ENCODE data around the gene PITHD1. TPM values are rescaled to one million over a fixed set of nuclear protein-coding genes. Genes with fewer than 3 reads are reported as not detected.

The PITHD1 gene
- total and polyA plus RNA-seq, 10 of the 15 experiments (the other 5 are each of a cell fraction or from before 2014, with no cell fraction given), result 23.7 to 82.2 (median 67.0) TPM

Other genes with a start within 250 kb of the PITHD1 start
Only the 7 nearest of the 11 such genes appear.
- 2,159 and 2,394 TPM in 2 replicates for gene RPL11, start 86.6 kb upstream of the PITHD1 start, total RNA-seq (2014; rRNA removed)
- 3,824 and 3,837 TPM in 2 replicates for gene RPL11, start 86.6 kb upstream of the PITHD1 start, total RNA-seq (2014; rRNA removed; fragmentation: Illumina TruSeq; extraction: Trizol)
- gene RPL11, start 86.6 kb upstream of the PITHD1 start, total RNA-seq (2021), result 1,753 and 1,779 TPM in 2 replicates
- gene RPL11, start 86.6 kb upstream of the PITHD1 start, polyA plus RNA-seq (2011; rRNA removed), result 2,789 and 3,603 TPM in 2 replicates
- 4,611 and 5,379 TPM in 2 replicates for gene RPL11, start 86.6 kb upstream of the PITHD1 start, polyA plus RNA-seq (2014; fragmentation: Illumina TruSeq; extraction: Trizol)
- gene RPL11, start 86.6 kb upstream of the PITHD1 start, polyA plus RNA-seq (2014; fragmentation: Nextera tagmentation; extraction: Ambion mirVana), result 1,000 to 10,000 TPM; 2,510 to 2,532 TPM
- 3,466 and 3,676 TPM in 2 replicates for gene RPL11, start 86.6 kb upstream of the PITHD1 start, polyA plus RNA-seq (2014; rRNA removed)
- gene RPL11, start 86.6 kb upstream of the PITHD1 start, polyA plus RNA-seq (2016; fragmentation: Nextera tagmentation; extraction: Ambion mirVana), result 1,000 to 10,000 TPM in 1 of 2 experiments, 100 to 1,000 TPM in 1; 968 to 1,082 TPM
- 31.3 and 31.8 TPM in 2 replicates for gene ELOA, start 34.9 kb upstream of the PITHD1 start, total RNA-seq (2014; rRNA removed)
- gene ELOA, start 34.9 kb upstream of the PITHD1 start, total RNA-seq (2014; rRNA removed; fragmentation: Illumina TruSeq; extraction: Trizol), result 44.2 and 47.9 TPM in 2 replicates
- 46.2 and 46.6 TPM in 2 replicates for gene ELOA, start 34.9 kb upstream of the PITHD1 start, total RNA-seq (2021)
- 23.5 and 25.7 TPM in 2 replicates for gene ELOA, start 34.9 kb upstream of the PITHD1 start, polyA plus RNA-seq (2011; rRNA removed)
- gene ELOA, start 34.9 kb upstream of the PITHD1 start, polyA plus RNA-seq (2014; fragmentation: Illumina TruSeq; extraction: Trizol), result 56.4 and 63.3 TPM in 2 replicates
- gene ELOA, start 34.9 kb upstream of the PITHD1 start, polyA plus RNA-seq (2014; fragmentation: Nextera tagmentation; extraction: Ambion mirVana), result 10 to 100 TPM; 20.1 to 24.8 TPM
- gene ELOA, start 34.9 kb upstream of the PITHD1 start, polyA plus RNA-seq (2014; rRNA removed), result 30.8 and 33.4 TPM in 2 replicates
- gene ELOA, start 34.9 kb upstream of the PITHD1 start, polyA plus RNA-seq (2016; fragmentation: Nextera tagmentation; extraction: Ambion mirVana), result 10 to 100 TPM; 57.7 to 63.6 TPM
- 94.0 and 107 TPM in 2 replicates for gene LYPLA2, start 12.7 kb downstream of the PITHD1 start, total RNA-seq (2014; rRNA removed)
- 28.8 and 30.1 TPM in 2 replicates for gene LYPLA2, start 12.7 kb downstream of the PITHD1 start, total RNA-seq (2014; rRNA removed; fragmentation: Illumina TruSeq; extraction: Trizol)
- gene LYPLA2, start 12.7 kb downstream of the PITHD1 start, total RNA-seq (2021), result 77.0 and 79.6 TPM in 2 replicates
- 21.9 and 41.5 TPM in 2 replicates for gene LYPLA2, start 12.7 kb downstream of the PITHD1 start, polyA plus RNA-seq (2011; rRNA removed)
- 15.5 and 47.7 TPM in 2 replicates for gene LYPLA2, start 12.7 kb downstream of the PITHD1 start, polyA plus RNA-seq (2014; fragmentation: Illumina TruSeq; extraction: Trizol)
- gene LYPLA2, start 12.7 kb downstream of the PITHD1 start, polyA plus RNA-seq (2014; fragmentation: Nextera tagmentation; extraction: Ambion mirVana), result 1 to 10 TPM; 2.7 to 5.9 TPM
- gene LYPLA2, start 12.7 kb downstream of the PITHD1 start, polyA plus RNA-seq (2014; rRNA removed), result 110 and 131 TPM in 2 replicates
- gene LYPLA2, start 12.7 kb downstream of the PITHD1 start, polyA plus RNA-seq (2016; fragmentation: Nextera tagmentation; extraction: Ambion mirVana), result 100 to 1,000 TPM; 116 to 129 TPM
- gene GALE, start 22.3 kb downstream of the PITHD1 start, total RNA-seq (2014; rRNA removed), result 46.8 and 51.6 TPM in 2 replicates
- 24.2 and 27.6 TPM in 2 replicates for gene GALE, start 22.3 kb downstream of the PITHD1 start, total RNA-seq (2014; rRNA removed; fragmentation: Illumina TruSeq; extraction: Trizol)
- 41.7 and 47.5 TPM in 2 replicates for gene GALE, start 22.3 kb downstream of the PITHD1 start, total RNA-seq (2021)
- 14.5 and 23.8 TPM in 2 replicates for gene GALE, start 22.3 kb downstream of the PITHD1 start, polyA plus RNA-seq (2011; rRNA removed)
- 23.6 and 34.0 TPM in 2 replicates for gene GALE, start 22.3 kb downstream of the PITHD1 start, polyA plus RNA-seq (2014; fragmentation: Illumina TruSeq; extraction: Trizol)
- 1 to 10 TPM; 4.2 to 10.0 TPM for gene GALE, start 22.3 kb downstream of the PITHD1 start, polyA plus RNA-seq (2014; fragmentation: Nextera tagmentation; extraction: Ambion mirVana)
- 50.2 and 50.8 TPM in 2 replicates for gene GALE, start 22.3 kb downstream of the PITHD1 start, polyA plus RNA-seq (2014; rRNA removed)
- 10 to 100 TPM; 72.2 to 93.7 TPM for gene GALE, start 22.3 kb downstream of the PITHD1 start, polyA plus RNA-seq (2016; fragmentation: Nextera tagmentation; extraction: Ambion mirVana)
- gene HMGCL, start 47.0 kb downstream of the PITHD1 start, total RNA-seq (2014; rRNA removed), result 34.2 and 35.9 TPM in 2 replicates
- gene HMGCL, start 47.0 kb downstream of the PITHD1 start, total RNA-seq (2014; rRNA removed; fragmentation: Illumina TruSeq; extraction: Trizol), result 29.4 and 34.0 TPM in 2 replicates
- gene HMGCL, start 47.0 kb downstream of the PITHD1 start, total RNA-seq (2021), result 29.4 and 33.1 TPM in 2 replicates
- 30.6 and 35.5 TPM in 2 replicates for gene HMGCL, start 47.0 kb downstream of the PITHD1 start, polyA plus RNA-seq (2011; rRNA removed)
- gene HMGCL, start 47.0 kb downstream of the PITHD1 start, polyA plus RNA-seq (2014; fragmentation: Illumina TruSeq; extraction: Trizol), result 28.0 and 34.2 TPM in 2 replicates
- gene HMGCL, start 47.0 kb downstream of the PITHD1 start, polyA plus RNA-seq (2014; fragmentation: Nextera tagmentation; extraction: Ambion mirVana), result 100 to 1,000 TPM in 1 of 2 experiments, 10 to 100 TPM in 1; 75.9 to 127 TPM
- 32.1 and 37.3 TPM in 2 replicates for gene HMGCL, start 47.0 kb downstream of the PITHD1 start, polyA plus RNA-seq (2014; rRNA removed)
- gene HMGCL, start 47.0 kb downstream of the PITHD1 start, polyA plus RNA-seq (2016; fragmentation: Nextera tagmentation; extraction: Ambion mirVana), result 10 to 100 TPM; 40.1 to 40.5 TPM
- 53.7 and 59.5 TPM in 2 replicates for gene FUCA1, start 89.9 kb downstream of the PITHD1 start, total RNA-seq (2014; rRNA removed)
- gene FUCA1, start 89.9 kb downstream of the PITHD1 start, total RNA-seq (2014; rRNA removed; fragmentation: Illumina TruSeq; extraction: Trizol), result 51.4 and 54.4 TPM in 2 replicates
- 41.3 and 42.4 TPM in 2 replicates for gene FUCA1, start 89.9 kb downstream of the PITHD1 start, total RNA-seq (2021)
- 51.6 and 65.1 TPM in 2 replicates for gene FUCA1, start 89.9 kb downstream of the PITHD1 start, polyA plus RNA-seq (2011; rRNA removed)
- 55.9 and 61.5 TPM in 2 replicates for gene FUCA1, start 89.9 kb downstream of the PITHD1 start, polyA plus RNA-seq (2014; fragmentation: Illumina TruSeq; extraction: Trizol)
- gene FUCA1, start 89.9 kb downstream of the PITHD1 start, polyA plus RNA-seq (2014; fragmentation: Nextera tagmentation; extraction: Ambion mirVana), result 10 to 100 TPM; 33.3 to 41.8 TPM
- 39.6 and 49.9 TPM in 2 replicates for gene FUCA1, start 89.9 kb downstream of the PITHD1 start, polyA plus RNA-seq (2014; rRNA removed)
- gene FUCA1, start 89.9 kb downstream of the PITHD1 start, polyA plus RNA-seq (2016; fragmentation: Nextera tagmentation; extraction: Ambion mirVana), result 100 to 1,000 TPM; 112 to 117 TPM
- gene CNR2, start 134.9 kb downstream of the PITHD1 start, total RNA-seq (2014; rRNA removed), result 19.2 and 19.8 TPM in 2 replicates
- 18.9 and 19.5 TPM in 2 replicates for gene CNR2, start 134.9 kb downstream of the PITHD1 start, total RNA-seq (2014; rRNA removed; fragmentation: Illumina TruSeq; extraction: Trizol)
- gene CNR2, start 134.9 kb downstream of the PITHD1 start, total RNA-seq (2021), result 13.6 and 15.1 TPM in 2 replicates
- gene CNR2, start 134.9 kb downstream of the PITHD1 start, polyA plus RNA-seq (2011; rRNA removed), result 0.40 and 0.46 TPM in 2 replicates
- 12.8 and 13.5 TPM in 2 replicates for gene CNR2, start 134.9 kb downstream of the PITHD1 start, polyA plus RNA-seq (2014; fragmentation: Illumina TruSeq; extraction: Trizol)
- 10 to 100 TPM in 1 of 2 experiments, 1 to 10 TPM in 1; 9.8 to 12.3 TPM for gene CNR2, start 134.9 kb downstream of the PITHD1 start, polyA plus RNA-seq (2014; fragmentation: Nextera tagmentation; extraction: Ambion mirVana)
- 10.3 and 11.2 TPM in 2 replicates for gene CNR2, start 134.9 kb downstream of the PITHD1 start, polyA plus RNA-seq (2014; rRNA removed)
- 10 to 100 TPM; 11.9 to 12.2 TPM for gene CNR2, start 134.9 kb downstream of the PITHD1 start, polyA plus RNA-seq (2016; fragmentation: Nextera tagmentation; extraction: Ambion mirVana)

Data from GM12878 (cell line).